ENCODE measurements around the gene ZFP42.

DNA sequence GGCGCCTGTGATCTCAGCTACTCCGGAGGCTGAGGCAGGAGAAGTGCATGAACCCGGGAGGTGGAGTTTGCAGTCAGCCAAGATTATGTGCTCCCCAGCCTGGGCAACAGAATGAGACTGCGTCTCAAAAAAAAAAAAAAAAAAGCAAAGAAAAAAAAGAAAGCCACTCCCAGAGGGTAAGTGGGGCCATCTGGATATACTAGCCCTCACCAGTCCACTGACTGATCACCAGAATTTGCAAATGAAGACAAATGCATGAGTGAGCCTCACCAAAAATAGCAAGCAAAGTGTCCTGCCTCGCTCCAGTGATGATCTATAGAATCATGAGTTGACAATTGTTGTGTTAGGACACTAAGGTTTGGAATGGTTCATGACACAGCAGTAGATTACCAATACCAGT, 47.6 kb downstream of the ZFP42 start:
- TF ChIP-seq EZH2 (optimal IDR thresholded peaks at IDR 0.05; ENCODE audit: low read depth, low read length), result no peak
- TF ChIP-seq, protein P1, sequence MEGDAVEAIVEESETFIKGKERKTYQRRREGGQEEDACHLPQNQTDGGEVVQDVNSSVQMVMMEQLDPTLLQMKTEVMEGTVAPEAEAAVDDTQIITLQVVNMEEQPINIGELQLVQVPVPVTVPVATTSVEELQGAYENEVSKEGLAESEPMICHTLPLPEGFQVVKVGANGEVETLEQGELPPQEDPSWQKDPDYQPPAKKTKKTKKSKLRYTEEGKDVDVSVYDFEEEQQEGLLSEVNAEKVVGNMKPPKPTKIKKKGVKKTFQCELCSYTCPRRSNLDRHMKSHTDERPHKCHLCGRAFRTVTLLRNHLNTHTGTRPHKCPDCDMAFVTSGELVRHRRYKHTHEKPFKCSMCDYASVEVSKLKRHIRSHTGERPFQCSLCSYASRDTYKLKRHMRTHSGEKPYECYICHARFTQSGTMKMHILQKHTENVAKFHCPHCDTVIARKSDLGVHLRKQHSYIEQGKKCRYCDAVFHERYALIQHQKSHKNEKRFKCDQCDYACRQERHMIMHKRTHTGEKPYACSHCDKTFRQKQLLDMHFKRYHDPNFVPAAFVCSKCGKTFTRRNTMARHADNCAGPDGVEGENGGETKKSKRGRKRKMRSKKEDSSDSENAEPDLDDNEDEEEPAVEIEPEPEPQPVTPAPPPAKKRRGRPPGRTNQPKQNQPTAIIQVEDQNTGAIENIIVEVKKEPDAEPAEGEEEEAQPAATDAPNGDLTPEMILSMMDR (IDR thresholded peaks at IDR 0.05; ENCODE audit: low read length), result no peak
